Cardiac muscle cell (in vitro differentiated cells and primary cell): Measurements from ENCODE around the gene ZFHX2. TPM values are rescaled to one million over a fixed set of nuclear protein-coding genes. Genes with fewer than 3 reads are reported as not detected.
A peak's percentile ranks its signal among the peaks of the same experiment; 100 is the strongest.

Experiments
- DNase-seq, 2 donors: peaks; one replicate each; pipeline versions ENCODE4 v3.0.0 to v3.0.0-alpha.2; 2010 to 2017; ENCODE audit warnings: low read depth in 1 of 2, low spot score in 1 of 2
- H3K27ac ChIP-seq: fragments of 200-600 bp; sonication (generic); 2 replicates; pipeline ENCODE4 v1.5.1; 2016
- H3K27me3 ChIP-seq: fragments of 200-600 bp; sonication (generic); 2 replicates; pipeline ENCODE4 v1.6.0; 2016; ENCODE audit warnings: control low read depth
- H3K36me3 ChIP-seq: fragments of 200-600 bp; sonication (generic); 2 replicates; pipeline ENCODE4 v1.5.1; 2016; ENCODE audit warnings: control low read depth
- H3K4me1 ChIP-seq: fragments of 200-600 bp; sonication (generic); 2 replicates; pipeline ENCODE4 v1.8.1; 2017; ENCODE audit warnings: low read depth, mild to moderate bottlenecking, mixed run types
- H3K4me3 ChIP-seq: fragments of 200-600 bp; sonication (generic); 2 replicates; pipeline ENCODE4 v1.5.1; 2016; ENCODE audit warnings: mild to moderate bottlenecking
- H3K9me3 ChIP-seq: fragments of 200-600 bp; sonication (generic); 2 replicates; pipeline ENCODE4 v1.5.1; 2017; ENCODE audit warnings: low read depth, mild to moderate bottlenecking, control low read depth
- polyA plus RNA-seq: library from polyadenylated mRNA; unstranded; fragments of >200 nt; fragmentation: Nextera tagmentation; extraction: Ambion mirVana; gene quantifications from 2 replicates; pipeline ENCODE4 v1.2.1, GENCODE V29; 2016
- total RNA-seq: library from RNA; depleted of rRNA; stranded (reverse); fragments of >200 nt; gene quantifications from 2 replicates; pipeline ENCODE4 v1.2.3, GENCODE V29; 2016
- TF ChIP-seq, protein P1 (sequence below): IDR thresholded peaks from 2 replicates; pipeline ENCODE4 v1.5.1; 2012; ENCODE audit warnings: low read depth, mild to moderate bottlenecking, low read length

ZFHX2 gene
- total and polyA plus RNA-seq, 2 experiments from 2014 or later, result 4.2 to 5.6 TPM

DNA sequence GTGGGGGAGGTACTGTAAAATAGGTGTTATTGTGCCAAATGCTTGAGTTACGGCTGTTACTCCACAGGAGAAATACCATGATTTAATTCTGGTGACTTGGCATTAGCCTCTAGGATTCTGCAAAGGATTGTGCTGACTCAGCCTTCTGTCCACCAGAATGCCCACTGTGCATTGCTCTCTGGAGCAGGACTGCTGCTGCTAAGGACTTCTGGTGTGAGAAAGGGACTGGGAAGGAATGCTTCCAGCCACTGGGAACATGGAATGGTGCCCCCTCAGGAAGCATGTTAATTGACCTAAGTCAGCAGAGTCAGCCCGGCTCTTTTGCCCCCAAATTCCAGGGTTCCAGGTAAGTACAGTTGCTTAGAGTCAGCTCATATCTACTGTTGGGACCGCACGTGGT lies 32.9 kb downstream of the ZFHX2 start:
- H3K4me3 ChIP-seq, result no peak overlapping the region
- DNase-seq, result peak in 1 of 2 donors; percentile 42
- no peaks in the 10 kb centered on the region for H3K9me3 ChIP-seq
- H3K36me3 ChIP-seq, result no peaks in the 10 kb centered on the region
- no peak overlapping the region for H3K27ac ChIP-seq
- TF ChIP-seq, protein P1, sequence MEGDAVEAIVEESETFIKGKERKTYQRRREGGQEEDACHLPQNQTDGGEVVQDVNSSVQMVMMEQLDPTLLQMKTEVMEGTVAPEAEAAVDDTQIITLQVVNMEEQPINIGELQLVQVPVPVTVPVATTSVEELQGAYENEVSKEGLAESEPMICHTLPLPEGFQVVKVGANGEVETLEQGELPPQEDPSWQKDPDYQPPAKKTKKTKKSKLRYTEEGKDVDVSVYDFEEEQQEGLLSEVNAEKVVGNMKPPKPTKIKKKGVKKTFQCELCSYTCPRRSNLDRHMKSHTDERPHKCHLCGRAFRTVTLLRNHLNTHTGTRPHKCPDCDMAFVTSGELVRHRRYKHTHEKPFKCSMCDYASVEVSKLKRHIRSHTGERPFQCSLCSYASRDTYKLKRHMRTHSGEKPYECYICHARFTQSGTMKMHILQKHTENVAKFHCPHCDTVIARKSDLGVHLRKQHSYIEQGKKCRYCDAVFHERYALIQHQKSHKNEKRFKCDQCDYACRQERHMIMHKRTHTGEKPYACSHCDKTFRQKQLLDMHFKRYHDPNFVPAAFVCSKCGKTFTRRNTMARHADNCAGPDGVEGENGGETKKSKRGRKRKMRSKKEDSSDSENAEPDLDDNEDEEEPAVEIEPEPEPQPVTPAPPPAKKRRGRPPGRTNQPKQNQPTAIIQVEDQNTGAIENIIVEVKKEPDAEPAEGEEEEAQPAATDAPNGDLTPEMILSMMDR, result no peak
- H3K4me1 ChIP-seq, result peaks cover 5% of the 10 kb centered on the region
- no peaks in the 10 kb centered on the region for H3K27me3 ChIP-seq

DNA sequence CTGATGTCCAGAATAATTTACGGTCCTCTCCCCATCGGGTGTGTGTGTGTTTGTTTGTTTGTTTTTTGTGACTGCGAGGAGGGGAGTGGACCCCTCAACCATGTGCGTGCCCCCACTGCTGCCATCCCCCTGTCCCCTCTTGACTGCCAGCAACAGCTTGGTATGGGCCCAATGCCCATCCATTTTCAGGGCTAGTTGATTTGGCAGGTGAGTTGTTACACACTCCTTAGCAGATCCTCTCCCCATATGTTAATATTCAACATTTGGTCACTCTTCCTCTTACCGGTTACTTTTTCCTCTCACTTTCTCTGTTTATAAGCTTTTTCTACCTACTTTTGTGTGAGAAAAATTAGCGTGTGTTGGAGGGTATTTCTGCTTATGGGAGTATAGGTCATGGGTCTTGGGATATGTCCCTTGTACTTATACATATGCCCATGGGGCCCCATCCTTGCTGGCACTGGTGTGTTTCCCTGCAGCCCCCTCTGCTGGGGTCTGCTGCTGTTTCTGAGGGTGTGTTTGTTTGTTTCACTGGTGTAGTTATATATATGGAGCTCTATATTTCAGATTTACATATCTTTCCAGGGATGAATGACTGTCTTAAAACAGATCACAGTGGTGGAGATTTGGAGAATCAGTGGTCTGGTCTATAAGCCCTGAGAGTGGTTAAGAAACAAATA lies 33.8 kb downstream of the ZFHX2 start:
- Histone ChIP-seq H3K9me3 (no peaks in the 10 kb centered on the region), H3K4me1 (peaks cover 5% of the 10 kb centered on the region), H3K27ac (no peak overlapping the region), H3K4me3 (no peak overlapping the region), H3K27me3 (no peaks in the 10 kb centered on the region), H3K36me3 (no peaks in the 10 kb centered on the region)
- TF ChIP-seq, protein P1, result no peak
- DNase-seq, result no peak

DNA sequence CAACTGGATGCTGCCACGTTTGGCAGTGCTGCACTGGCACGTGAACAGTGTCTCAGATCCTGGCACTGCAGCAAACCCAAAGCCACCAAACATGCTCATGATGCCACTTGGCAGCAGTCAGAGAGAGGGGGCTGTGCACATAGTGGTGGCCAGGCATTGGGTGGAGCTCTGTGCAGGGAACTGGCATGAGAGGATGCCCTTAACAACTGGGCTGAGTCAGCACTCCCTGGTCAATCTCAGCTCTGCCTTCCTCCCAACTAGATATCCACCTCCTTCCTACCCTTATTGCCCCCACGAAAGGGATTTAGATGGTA lies 37.0 kb downstream of the ZFHX2 start:
- Histone ChIP-seq H3K4me3 (no peak overlapping the region), H3K9me3 (no peaks in the 10 kb centered on the region), H3K4me1 (peaks cover 6% of the 10 kb centered on the region), H3K36me3 (no peaks in the 10 kb centered on the region), H3K27me3 (no peaks in the 10 kb centered on the region), H3K27ac (no peak overlapping the region)
- TF ChIP-seq, protein P1, result no peak
- DNase-seq, result no peak

DNA sequence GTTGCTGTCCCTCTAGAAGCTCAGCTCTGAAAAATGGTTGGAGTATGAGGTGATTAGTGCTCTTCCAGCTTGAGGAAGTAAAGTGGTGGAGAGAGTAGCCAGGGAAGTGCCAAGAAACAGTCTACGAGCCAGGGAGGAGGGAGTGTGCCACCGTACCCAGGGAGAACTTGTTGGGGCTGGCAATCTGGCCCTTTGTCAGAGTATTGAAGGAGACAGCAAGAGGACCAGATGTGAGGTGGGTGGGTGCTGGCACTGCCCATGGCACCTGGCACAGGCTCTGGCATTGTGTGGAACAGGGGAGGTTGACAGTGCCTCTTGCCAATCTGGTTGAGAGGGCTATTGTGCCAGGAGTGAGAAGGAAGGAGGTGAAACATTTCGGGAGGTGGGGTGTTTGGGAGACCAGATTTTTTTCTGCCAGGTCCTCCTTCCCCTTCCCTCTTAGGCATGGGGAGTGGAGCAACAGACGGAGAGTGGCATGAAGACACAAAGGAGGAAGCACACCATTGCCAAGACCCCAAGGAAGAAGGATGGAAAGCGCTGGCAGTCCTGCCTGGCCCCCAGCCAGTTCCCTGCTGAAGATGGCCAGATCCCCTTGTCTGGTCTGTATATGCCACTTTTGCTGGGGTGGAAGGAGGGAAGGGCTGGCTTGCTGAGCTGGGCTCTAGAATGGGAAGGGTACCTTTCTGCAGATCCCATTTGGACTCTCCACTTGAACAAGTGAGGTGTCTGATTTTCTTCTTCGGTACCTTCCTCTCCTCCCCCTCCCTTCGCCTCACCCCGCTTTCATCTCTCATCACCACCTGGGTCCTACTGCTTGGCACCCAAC lies 37.5 kb downstream of the ZFHX2 start:
- Histone ChIP-seq H3K4me1 (peaks cover 12% of the 10 kb centered on the region), H3K4me3 (no peak overlapping the region), H3K36me3 (no peaks in the 10 kb centered on the region), H3K9me3 (no peaks in the 10 kb centered on the region), H3K27me3 (no peaks in the 10 kb centered on the region), H3K27ac (no peak overlapping the region)
- DNase-seq, result no peak
- TF ChIP-seq, protein P1, result no peak

DNA sequence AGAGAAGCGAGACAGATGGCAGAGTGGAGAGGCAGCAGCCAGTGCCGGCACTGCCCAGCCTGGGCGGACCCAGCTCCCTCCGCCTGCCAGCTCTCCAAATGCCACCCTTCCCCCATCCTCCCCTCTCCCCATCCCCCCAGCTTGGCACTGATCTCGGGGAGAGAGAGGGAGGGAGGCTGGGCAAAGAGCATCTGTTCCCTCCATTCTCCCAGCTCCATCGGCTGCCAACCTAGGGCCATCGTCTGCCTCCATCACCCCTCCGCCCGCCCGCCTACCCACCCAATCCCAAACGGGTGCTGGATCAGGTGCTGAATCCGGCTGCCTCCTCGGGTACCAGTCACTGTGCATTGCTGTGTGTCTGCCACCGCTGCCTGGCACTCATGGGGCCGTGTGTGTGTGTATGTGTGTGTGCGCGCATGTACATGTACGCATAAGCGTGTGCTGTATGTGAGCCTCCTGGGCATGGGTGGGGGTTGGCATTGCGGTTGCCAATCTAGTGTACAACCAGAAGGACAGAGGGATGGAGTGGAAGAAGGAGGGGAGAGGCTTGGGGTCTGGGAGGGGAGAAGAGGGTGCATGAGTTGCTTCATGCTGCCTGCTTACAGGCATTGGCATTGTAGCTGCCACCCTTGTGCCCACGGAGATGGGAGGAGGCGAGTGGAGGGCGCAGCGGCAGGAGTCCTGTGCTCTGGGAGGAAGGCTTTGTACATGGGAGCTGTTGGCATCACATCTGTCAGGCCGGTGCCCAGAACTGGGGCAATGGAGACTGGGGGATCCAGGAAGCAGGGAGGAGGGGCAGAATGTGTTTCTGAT lies 38.4 kb downstream of the ZFHX2 start:
- Histone ChIP-seq H3K9me3 (no peaks in the 10 kb centered on the region), H3K4me1 (peaks cover 10% of the 10 kb centered on the region), H3K36me3 (no peaks in the 10 kb centered on the region), H3K27me3 (no peaks in the 10 kb centered on the region), H3K4me3 (no peak overlapping the region), H3K27ac (no peak overlapping the region)
- DNase-seq, result no peak
- TF ChIP-seq, protein P1, result no peak
